Panc1 (cell line): ENCODE data around the gene ERG28. TPM values are rescaled to one million over a fixed set of nuclear protein-coding genes. Genes with fewer than 3 reads are reported as not detected.

Experiments
- ATAC-seq: fragments of 200-7000 bp; cut with Tn5 transposase; 2 replicates; pipeline ENCODE4 v1.9.1; 2020; ENCODE audit warnings: mild to moderate bottlenecking, moderate library complexity
- BruUV-seq: library from RNA; stranded (reverse); fragments of 400-500 nt; replicated peaks from 2 replicates; lab custom pipeline; 2021; lab: Mats Ljungman, UMichigan
- CTCF ChIA-PET: fragments of 300-600 bp; sonication (Branson Sonifier 250); formaldehyde crosslinking; loops from one replicate; lab custom pipeline; 2022; ENCODE audit warnings: antibody characterized with exemption; lab: Charles Lee
- POLR2A ChIA-PET: fragments of 300-600 bp; sonication (Branson Sonifier 250); formaldehyde crosslinking; loops from one replicate; lab custom pipeline; 2022; ENCODE audit warnings: antibody characterized with exemption; lab: Charles Lee
- DNase-seq: peaks from one replicate; pipeline ENCODE4 v3.0.0-alpha.2; 2010; ENCODE audit warnings: low read depth, low spot score
- H3K27ac ChIP-seq: 2 replicates; pipeline ENCODE4 v1.5.1; 2011; ENCODE audit warnings: mild to moderate bottlenecking, low read length, inconsistent platforms
- H3K27me3 ChIP-seq: fragments of 200-500 bp; sonication (Bioruptor generic); 2 replicates; pipeline ENCODE4 v1.6.0; 2014; ENCODE audit warnings: low read length, inconsistent platforms; ENCODE audit not compliant: control insufficient read depth, insufficient read depth
- H3K36me3 ChIP-seq: fragments of 200-500 bp; sonication (Bioruptor generic); 2 replicates; pipeline ENCODE4 v1.5.1; 2014; ENCODE audit warnings: inconsistent platforms, mild to moderate bottlenecking, low read length, moderate library complexity; ENCODE audit not compliant: control insufficient read depth, insufficient read depth
- H3K4me1 ChIP-seq: 2 replicates; pipeline ENCODE4 v1.5.1; 2011; ENCODE audit warnings: inconsistent platforms, mild to moderate bottlenecking, low read length, moderate library complexity; ENCODE audit not compliant: control insufficient read depth, insufficient read depth
- H3K4me3 ChIP-seq, 2 experiments: 2 replicates each; pipeline ENCODE4 v1.5.1; 2011 to 2012; ENCODE audit warnings: low read depth in 2 of 2, low read length in 2 of 2, mild to moderate bottlenecking in 2 of 2, inconsistent platforms in 1 of 2, moderate library complexity in 1 of 2
- H3K9me3 ChIP-seq: fragments of 200-500 bp; sonication (Bioruptor generic); 2 replicates; pipeline ENCODE4 v1.5.1; 2014; ENCODE audit warnings: low read depth, mild to moderate bottlenecking, inconsistent platforms, low read length, moderate library complexity; ENCODE audit not compliant: control insufficient read depth, insufficient read depth
- POLR2AphosphoS5 ChIP-seq: IDR thresholded peaks from 2 replicates; pipeline ENCODE4 v1.6.1; 2012; ENCODE audit warnings: mild to moderate bottlenecking, low read depth, low read length, moderate library complexity
- SIN3A ChIP-seq: IDR thresholded peaks from 2 replicates; pipeline ENCODE4 v1.6.1; 2012; ENCODE audit warnings: low read depth, mild to moderate bottlenecking, low read length, moderate library complexity, borderline replicate concordance; ENCODE audit not compliant: insufficient read depth
- TCF7L2 ChIP-seq: IDR thresholded peaks from 2 replicates; pipeline ENCODE4 v1.6.1; 2011; ENCODE audit warnings: mild to moderate bottlenecking, low read depth, low read length, inconsistent platforms
- in situ Hi-C: cut with HindIII; loops from 2 replicates; pipeline ENCODE4 v1.10.0; 2016; ENCODE audit warnings: low sequenced_read_pairs, low pct_unique_long_range_greater_than_20kb
- intact Hi-C: fragments of 100-400 bp; cut with micrococcal nuclease; formaldehyde crosslinking; loops from one replicate; pipeline ENCODE4 v1.10.0; 2022; ENCODE audit not compliant: unreplicated experiment
- total RNA-seq: library from RNA; stranded (reverse); gene quantifications from one replicate; pipeline ENCODE4 v1.2.1, GENCODE V29; 2021; ENCODE audit not compliant: unreplicated experiment
- TF ChIP-seq, protein P1 (sequence below): fragments of 450-650 bp; IDR thresholded peaks from 2 replicates; pipeline ENCODE4 v1.5.1; 2017; ENCODE audit warnings: mild to moderate bottlenecking
- TF ChIP-seq, protein P2 (sequence below), 2 experiments: IDR thresholded peaks; 2 replicates each; pipeline ENCODE4 v1.6.1; 2011 to 2012; ENCODE audit warnings: low read depth in 2 of 2, control low read depth in 1 of 2, low read length in 1 of 2, mild to moderate bottlenecking in 1 of 2, moderate library complexity in 1 of 2; ENCODE audit not compliant: insufficient read depth in 1 of 2

Gene ERG28
- total RNA-seq, 1 experiment from 2014 or later = 23.1 TPM

DNA sequence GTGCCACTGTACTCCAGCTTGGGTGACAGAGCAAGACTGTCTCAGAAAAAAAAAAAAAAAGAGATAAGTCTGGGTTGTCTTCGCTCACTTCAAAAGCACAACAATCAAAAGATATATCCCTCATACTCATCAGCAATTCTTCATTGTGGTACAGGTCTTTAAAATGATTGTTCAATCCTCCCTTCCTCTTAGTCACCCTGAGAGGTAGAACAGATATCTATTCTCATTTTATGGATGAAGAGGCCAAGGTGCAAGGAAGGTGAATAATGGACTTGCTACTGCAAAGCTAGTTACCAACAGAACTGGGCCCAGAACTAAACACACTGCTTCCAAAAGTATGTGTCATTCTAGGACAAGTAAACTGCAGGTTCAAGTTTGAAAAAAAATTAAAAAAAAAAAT lies 7.1 kb downstream of the ERG28 start:
- Histone ChIP-seq H3K27me3 (no peaks in the 10 kb centered on the region), H3K9me3 (no peaks in the 10 kb centered on the region), H3K36me3 (peaks cover 8% of the 10 kb centered on the region; the same call in 1 of the 2 replicates), H3K4me1 (peaks cover 4% of the 10 kb centered on the region), H3K27ac (no peak overlapping the region), H3K4me3 (no peak overlapping the region)
- no TSS peak for BruUV-seq
- in situ Hi-C loops (no loop called here), intact Hi-C loops (no loop called here)
- ChIA-PET CTCF (interaction anchor here (0.6 to 1.8 kb wide), 3 partner anchors 52 to 80 kb away, joined by 3 to 22 read pairs (median 5); partner anchors contain the start of gene FLVCR2), POLR2A (no interaction called here)
- no peak for ATAC-seq
- no peak for DNase-seq
- TF ChIP-seq POLR2AphosphoS5 = no peak
- no peak for TF ChIP-seq SIN3A
- TF ChIP-seq, protein P1, sequence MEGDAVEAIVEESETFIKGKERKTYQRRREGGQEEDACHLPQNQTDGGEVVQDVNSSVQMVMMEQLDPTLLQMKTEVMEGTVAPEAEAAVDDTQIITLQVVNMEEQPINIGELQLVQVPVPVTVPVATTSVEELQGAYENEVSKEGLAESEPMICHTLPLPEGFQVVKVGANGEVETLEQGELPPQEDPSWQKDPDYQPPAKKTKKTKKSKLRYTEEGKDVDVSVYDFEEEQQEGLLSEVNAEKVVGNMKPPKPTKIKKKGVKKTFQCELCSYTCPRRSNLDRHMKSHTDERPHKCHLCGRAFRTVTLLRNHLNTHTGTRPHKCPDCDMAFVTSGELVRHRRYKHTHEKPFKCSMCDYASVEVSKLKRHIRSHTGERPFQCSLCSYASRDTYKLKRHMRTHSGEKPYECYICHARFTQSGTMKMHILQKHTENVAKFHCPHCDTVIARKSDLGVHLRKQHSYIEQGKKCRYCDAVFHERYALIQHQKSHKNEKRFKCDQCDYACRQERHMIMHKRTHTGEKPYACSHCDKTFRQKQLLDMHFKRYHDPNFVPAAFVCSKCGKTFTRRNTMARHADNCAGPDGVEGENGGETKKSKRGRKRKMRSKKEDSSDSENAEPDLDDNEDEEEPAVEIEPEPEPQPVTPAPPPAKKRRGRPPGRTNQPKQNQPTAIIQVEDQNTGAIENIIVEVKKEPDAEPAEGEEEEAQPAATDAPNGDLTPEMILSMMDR = no peak
- TF ChIP-seq TCF7L2 = no peak
- TF ChIP-seq, protein P2, sequence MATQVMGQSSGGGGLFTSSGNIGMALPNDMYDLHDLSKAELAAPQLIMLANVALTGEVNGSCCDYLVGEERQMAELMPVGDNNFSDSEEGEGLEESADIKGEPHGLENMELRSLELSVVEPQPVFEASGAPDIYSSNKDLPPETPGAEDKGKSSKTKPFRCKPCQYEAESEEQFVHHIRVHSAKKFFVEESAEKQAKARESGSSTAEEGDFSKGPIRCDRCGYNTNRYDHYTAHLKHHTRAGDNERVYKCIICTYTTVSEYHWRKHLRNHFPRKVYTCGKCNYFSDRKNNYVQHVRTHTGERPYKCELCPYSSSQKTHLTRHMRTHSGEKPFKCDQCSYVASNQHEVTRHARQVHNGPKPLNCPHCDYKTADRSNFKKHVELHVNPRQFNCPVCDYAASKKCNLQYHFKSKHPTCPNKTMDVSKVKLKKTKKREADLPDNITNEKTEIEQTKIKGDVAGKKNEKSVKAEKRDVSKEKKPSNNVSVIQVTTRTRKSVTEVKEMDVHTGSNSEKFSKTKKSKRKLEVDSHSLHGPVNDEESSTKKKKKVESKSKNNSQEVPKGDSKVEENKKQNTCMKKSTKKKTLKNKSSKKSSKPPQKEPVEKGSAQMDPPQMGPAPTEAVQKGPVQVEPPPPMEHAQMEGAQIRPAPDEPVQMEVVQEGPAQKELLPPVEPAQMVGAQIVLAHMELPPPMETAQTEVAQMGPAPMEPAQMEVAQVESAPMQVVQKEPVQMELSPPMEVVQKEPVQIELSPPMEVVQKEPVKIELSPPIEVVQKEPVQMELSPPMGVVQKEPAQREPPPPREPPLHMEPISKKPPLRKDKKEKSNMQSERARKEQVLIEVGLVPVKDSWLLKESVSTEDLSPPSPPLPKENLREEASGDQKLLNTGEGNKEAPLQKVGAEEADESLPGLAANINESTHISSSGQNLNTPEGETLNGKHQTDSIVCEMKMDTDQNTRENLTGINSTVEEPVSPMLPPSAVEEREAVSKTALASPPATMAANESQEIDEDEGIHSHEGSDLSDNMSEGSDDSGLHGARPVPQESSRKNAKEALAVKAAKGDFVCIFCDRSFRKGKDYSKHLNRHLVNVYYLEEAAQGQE (IDR thresholded peaks at IDR 0.05; ENCODE audit: insufficient read depth in 1 of 2, low read depth in 2 of 2, low read length in 1 of 2) = no peak

DNA sequence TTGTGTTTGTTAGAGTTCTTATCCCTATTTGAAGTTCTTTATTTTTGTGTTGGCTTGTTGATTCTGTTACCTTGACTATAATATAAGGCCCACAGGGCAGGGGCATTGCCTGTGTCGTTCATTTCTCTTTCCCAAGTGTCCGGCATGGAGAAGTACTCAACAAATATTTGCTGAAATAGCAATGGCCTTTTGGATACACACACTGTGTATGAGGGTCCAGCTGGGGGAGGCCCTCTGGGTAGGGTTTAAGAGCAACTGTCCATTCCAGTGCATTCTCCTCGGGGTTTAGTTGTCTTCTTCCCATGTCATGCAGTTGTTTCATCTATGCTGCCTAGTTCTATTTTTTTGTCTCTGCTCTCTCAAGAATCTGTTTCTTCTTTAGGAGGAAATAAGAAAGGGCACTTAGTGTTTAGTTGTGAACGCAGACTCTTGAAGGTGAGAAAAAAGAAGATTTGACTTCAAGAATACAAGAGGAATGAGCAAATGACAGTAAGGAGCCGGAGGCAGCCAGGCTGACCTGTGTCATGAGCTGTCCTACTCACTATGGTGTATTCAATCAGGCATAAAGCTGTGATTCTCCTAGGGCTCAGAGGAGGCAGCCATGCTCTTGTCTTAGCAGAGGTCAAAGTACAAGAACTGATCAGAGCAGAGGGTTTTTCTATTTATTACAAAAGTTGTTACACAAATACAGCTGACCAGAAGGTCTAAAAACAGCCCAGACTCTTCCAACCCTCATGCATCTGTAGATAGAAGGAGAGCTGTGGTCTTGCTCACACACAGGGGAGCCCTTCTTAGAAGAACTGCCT lies 10.2 kb downstream of the ERG28 start:
- POLR2A ChIA-PET = interaction anchor here (0.5 to 0.9 kb wide), 2 partner anchors 28 to 73 kb away, joined by 3 to 4 read pairs; no protein-coding TSS in a partner anchor
- ATAC-seq (no peak), DNase-seq (no peak)
- TF ChIP-seq, protein P1 = no peak
- TF ChIP-seq, protein P2 (IDR thresholded peaks at IDR 0.05; ENCODE audit: insufficient read depth in 1 of 2, low read depth in 2 of 2, low read length in 1 of 2) = no peak
- no peak for TF ChIP-seq TCF7L2
- TF ChIP-seq SIN3A = no peak
- no peak for TF ChIP-seq POLR2AphosphoS5
- Histone ChIP-seq H3K4me3 (no peak overlapping the region), H3K27ac (peak overlapping the region; percentile 44), H3K27me3 (no peaks in the 10 kb centered on the region), H3K4me1 (peaks cover 23% of the 10 kb centered on the region), H3K9me3 (no peaks in the 10 kb centered on the region), H3K36me3 (peaks cover 8% of the 10 kb centered on the region; the same call in 1 of the 2 replicates)
- intact Hi-C loops (no loop called here), in situ Hi-C loops (no loop called here)
- CTCF ChIA-PET = interaction anchor here (0.6 kb wide), 1 partner anchor 132 kb away, joined by 10 read pairs; no protein-coding TSS in a partner anchor
- no TSS peak for BruUV-seq
